Parathyroid adenoma (tissue), 2 donors: ENCODE measurements around the gene PCDHGC4.

Experiments used
- H2AFZ ChIP-seq: fragments of 300-600 bp; sonication (generic); one replicate; pipeline ENCODE4 v1.7.0; 2017; ENCODE audit warnings: antibody characterized with exemption, mild to moderate bottlenecking
- H3K27ac ChIP-seq: fragments of 300-600 bp; sonication (generic); one replicate; pipeline ENCODE4 v1.7.0; 2017
- H3K27me3 ChIP-seq: fragments of 300-600 bp; sonication (generic); one replicate; pipeline ENCODE4 v1.7.0; 2017; ENCODE audit warnings: low read length; ENCODE audit not compliant: control insufficient read depth, insufficient read depth
- H3K36me3 ChIP-seq: fragments of 300-600 bp; sonication (generic); one replicate; pipeline ENCODE4 v1.7.0; 2017; ENCODE audit warnings: low read length; ENCODE audit not compliant: control insufficient read depth, insufficient read depth
- H3K4me1 ChIP-seq: fragments of 300-600 bp; sonication (generic); one replicate; pipeline ENCODE4 v1.7.0; 2017; ENCODE audit warnings: control low read depth
- H3K4me2 ChIP-seq: fragments of 300-600 bp; sonication (generic); one replicate; pipeline ENCODE4 v1.7.0; 2017; ENCODE audit warnings: low read length
- H3K4me3 ChIP-seq: fragments of 300-600 bp; sonication (generic); one replicate; pipeline ENCODE4 v1.7.0; 2017; ENCODE audit warnings: low read depth, low read length
- H3K79me2 ChIP-seq: fragments of 300-600 bp; sonication (generic); one replicate; pipeline ENCODE4 v1.7.0; 2017; ENCODE audit warnings: control low read depth
- H3K9ac ChIP-seq: fragments of 300-600 bp; sonication (generic); one replicate; pipeline ENCODE4 v1.7.0; 2017; ENCODE audit warnings: mild to moderate bottlenecking
- H3K9me3 ChIP-seq: fragments of 300-600 bp; sonication (generic); one replicate; pipeline ENCODE4 v1.7.0; 2017; ENCODE audit warnings: low read length; ENCODE audit not compliant: control insufficient read depth
- CTCF ChIP-seq: fragments of 300-600 bp; sonication (generic); IDR thresholded peaks from one replicate; pipeline ENCODE4 v1.7.0; 2017; ENCODE audit warnings: antibody characterized with exemption, mild to moderate bottlenecking
- donor health status: primary hyperparathyroidism.

Gene PCDHGC4

GRCh38 chr5:141441571-141442170 is 43.2 kb upstream of the PCDHGC4 start:
- Histone ChIP-seq H3K79me2 (peaks cover 14% of the 10 kb centered on the region), H3K27ac (no peak overlapping the region), H3K4me3 (no peak overlapping the region), H3K27me3 (no peaks in the 10 kb centered on the region), H3K4me2 (no peak overlapping the region), H3K4me1 (no peaks in the 10 kb centered on the region), H2AFZ (no peak overlapping the region), H3K9me3 (no peaks in the 10 kb centered on the region), H3K36me3 (no peaks in the 10 kb centered on the region), H3K9ac (no peak overlapping the region)
- no peak for TF ChIP-seq CTCF

GRCh38 chr5:141465351-141465750 is 19.5 kb upstream of the PCDHGC4 start:
- TF ChIP-seq CTCF, result no peak
- H3K4me1 ChIP-seq, result no peaks in the 10 kb centered on the region

GRCh38 chr5:141475625-141476131 is 9.2 kb upstream of the PCDHGC4 start, which contains the start of gene PCDHGC3:
TSS of gene PCDHGC3 (plus strand) at chr5:141475966. CDS start at chr5:141476117, 151 bp downstream.
- Histone ChIP-seq H3K9ac (peak within 1 kb of the TSS; percentile 61), H3K27ac (peak within 1 kb of the TSS; percentile 92), H3K4me2 (peak within 1 kb of the TSS; percentile 91), H3K79me2 (peaks cover 32% of the 10 kb centered on the region), H2AFZ (peak within 1 kb of the TSS; percentile 92), H3K4me1 (peaks cover 28% of the 10 kb centered on the region), H3K27me3 (no peaks in the 10 kb centered on the region), H3K36me3 (no peaks in the 10 kb centered on the region), H3K4me3 (peak within 1 kb of the TSS; percentile 59), H3K9me3 (no peaks in the 10 kb centered on the region)
- TF ChIP-seq CTCF, result peak; percentile 52

More at GRCh38 chr5:141465351-141465750, 19.5 kb upstream of the PCDHGC4 start:
- H2AFZ ChIP-seq, result no peak overlapping the region
- H3K4me2 ChIP-seq, result no peak overlapping the region
- no peaks in the 10 kb centered on the region for H3K9me3 ChIP-seq
- H3K4me3 ChIP-seq, result no peak overlapping the region
- peaks cover 13% of the 10 kb centered on the region for H3K79me2 ChIP-seq
- H3K36me3 ChIP-seq, result no peaks in the 10 kb centered on the region
- no peak overlapping the region for H3K9ac ChIP-seq
- no peaks in the 10 kb centered on the region for H3K27me3 ChIP-seq
- no peak overlapping the region for H3K27ac ChIP-seq

- Histone ChIP-seq H3K4me2 (peak overlapping the region; percentile 91), H3K36me3 (no peaks in the 10 kb centered on the region), H3K4me1 (peaks cover 28% of the 10 kb centered on the region), H3K9ac (peak overlapping the region; percentile 61), H3K27me3 (no peaks in the 10 kb centered on the region), H3K9me3 (no peaks in the 10 kb centered on the region), H3K79me2 (peaks cover 39% of the 10 kb centered on the region), H2AFZ (peak overlapping the region; percentile 92), H3K27ac (peak overlapping the region; percentile 92), H3K4me3 (peak overlapping the region; percentile 59)
- no peak for TF ChIP-seq CTCF
Observed at GRCh38 chr5:141476132-141476911, 8.5 kb upstream of the PCDHGC4 start.
